IPS-18a (cell line): Measurements from ENCODE around the gene COL15A1.
"Not testable (repeated sequence)": the region's sequence is repeated elsewhere in the genome, so short reads cannot be mapped to it uniquely, and the experiment has no call there.

Experiments
- H3K27ac ChIP-seq: one replicate; pipeline ENCODE4 v1.5.1; 2013; ENCODE audit warnings: low read length
- H3K27me3 ChIP-seq: one replicate; pipeline ENCODE4 v1.6.1; 2013; ENCODE audit warnings: mild to moderate bottlenecking, low read length; ENCODE audit not compliant: control insufficient read depth, insufficient read depth
- H3K36me3 ChIP-seq: one replicate; pipeline ENCODE4 v1.6.1; 2013; ENCODE audit warnings: low read depth, low read length; ENCODE audit not compliant: control insufficient read depth
- H3K4me1 ChIP-seq: one replicate; pipeline ENCODE4 v1.6.1; 2013; ENCODE audit warnings: low read depth, low read length; ENCODE audit not compliant: control insufficient read depth
- H3K4me3 ChIP-seq: one replicate; pipeline ENCODE4 v1.5.1; 2013; ENCODE audit warnings: low read length
- H3K9ac ChIP-seq: one replicate; pipeline ENCODE4 v1.6.1; 2013; ENCODE audit warnings: mild to moderate bottlenecking, low read length, moderate library complexity
- H3K9me3 ChIP-seq: one replicate; pipeline ENCODE4 v1.6.1; 2013; ENCODE audit warnings: low read depth, low read length; ENCODE audit not compliant: control insufficient read depth

Gene COL15A1

GRCh38 chr9:98905015-98905414 is 38.7 kb upstream of the COL15A1 start:
- Histone ChIP-seq H3K27ac (no peak overlapping the region), H3K4me1 (no peaks in the 10 kb centered on the region), H3K9me3 (no peaks in the 10 kb centered on the region), H3K27me3 (no peaks in the 10 kb centered on the region), H3K36me3 (no peaks in the 10 kb centered on the region), H3K4me3 (no peak overlapping the region), H3K9ac (no peak overlapping the region)

- H3K27ac ChIP-seq = no peak overlapping the region
- H3K4me3 ChIP-seq = no peak overlapping the region
- no peak overlapping the region for H3K9ac ChIP-seq
- no peaks in the 10 kb centered on the region for H3K9me3 ChIP-seq
- H3K36me3 ChIP-seq = no peaks in the 10 kb centered on the region
- no peaks in the 10 kb centered on the region for H3K4me1 ChIP-seq
- H3K27me3 ChIP-seq = no peaks in the 10 kb centered on the region
These were observed 37.2 kb upstream of the COL15A1 start for GRCh38 chr9:98906273-98907040.

GRCh38 chr9:98907055-98907454 is 36.7 kb upstream of the COL15A1 start:
- Histone ChIP-seq H3K36me3 (no peaks in the 10 kb centered on the region), H3K9ac (no peak overlapping the region), H3K9me3 (no peaks in the 10 kb centered on the region), H3K4me1 (no peaks in the 10 kb centered on the region), H3K4me3 (no peak overlapping the region), H3K27me3 (no peaks in the 10 kb centered on the region), H3K27ac (no peak overlapping the region)

GRCh38 chr9:98908897-98909634 is 34.6 kb upstream of the COL15A1 start:
- Histone ChIP-seq H3K27ac (no peak overlapping the region), H3K36me3 (no peaks in the 10 kb centered on the region), H3K9me3 (no peaks in the 10 kb centered on the region), H3K4me3 (no peak overlapping the region), H3K27me3 (no peaks in the 10 kb centered on the region), H3K4me1 (no peaks in the 10 kb centered on the region), H3K9ac (no peak overlapping the region)

- Histone ChIP-seq H3K4me3 (no peak overlapping the region), H3K4me1 (no peaks in the 10 kb centered on the region), H3K27me3 (no peaks in the 10 kb centered on the region), H3K9ac (no peak overlapping the region), H3K9me3 (no peaks in the 10 kb centered on the region), H3K36me3 (no peaks in the 10 kb centered on the region), H3K27ac (no peak overlapping the region)
These were observed 33.8 kb upstream of the COL15A1 start for GRCh38 chr9:98909935-98910334.

GRCh38 chr9:98911042-98911441 is 32.7 kb upstream of the COL15A1 start:
- no peaks in the 10 kb centered on the region for H3K4me1 ChIP-seq

GRCh38 chr9:98911738-98912137 is 32.0 kb upstream of the COL15A1 start:
- not testable (repeated sequence) for H3K9ac ChIP-seq, H3K9me3 ChIP-seq, H3K4me3 ChIP-seq, H3K27ac ChIP-seq, H3K4me1 ChIP-seq, H3K36me3 ChIP-seq, H3K27me3 ChIP-seq

More at GRCh38 chr9:98911042-98911441, 32.7 kb upstream of the COL15A1 start:
- Histone ChIP-seq H3K9me3 (no peaks in the 10 kb centered on the region), H3K27ac (no peak overlapping the region), H3K9ac (no peak overlapping the region), H3K27me3 (no peaks in the 10 kb centered on the region), H3K36me3 (no peaks in the 10 kb centered on the region), H3K4me3 (no peak overlapping the region)

GRCh38 chr9:98912450-98912849 is 31.3 kb upstream of the COL15A1 start:
- Histone ChIP-seq H3K9ac (no peak overlapping the region), H3K9me3 (no peaks in the 10 kb centered on the region), H3K27me3 (no peaks in the 10 kb centered on the region), H3K4me1 (no peaks in the 10 kb centered on the region), H3K27ac (no peak overlapping the region), H3K36me3 (no peaks in the 10 kb centered on the region), H3K4me3 (no peak overlapping the region)

- H3K4me1 ChIP-seq = no peaks in the 10 kb centered on the region
- no peaks in the 10 kb centered on the region for H3K36me3 ChIP-seq
- no peaks in the 10 kb centered on the region for H3K27me3 ChIP-seq
- H3K27ac ChIP-seq = no peak overlapping the region
- no peak overlapping the region for H3K4me3 ChIP-seq
- no peaks in the 10 kb centered on the region for H3K9me3 ChIP-seq
- H3K9ac ChIP-seq = no peak overlapping the region
These were observed 30.7 kb upstream of the COL15A1 start for GRCh38 chr9:98913044-98913443.

GRCh38 chr9:98913705-98914104 is 30.0 kb upstream of the COL15A1 start:
- Histone ChIP-seq H3K4me3 (no peak overlapping the region), H3K9ac (no peak overlapping the region), H3K27ac (no peak overlapping the region), H3K9me3 (no peaks in the 10 kb centered on the region), H3K4me1 (no peaks in the 10 kb centered on the region), H3K36me3 (no peaks in the 10 kb centered on the region), H3K27me3 (no peaks in the 10 kb centered on the region)

GRCh38 chr9:98915599-98915998 is 28.1 kb upstream of the COL15A1 start:
- Histone ChIP-seq H3K36me3 (no peaks in the 10 kb centered on the region), H3K9me3 (no peaks in the 10 kb centered on the region), H3K4me1 (no peaks in the 10 kb centered on the region), H3K27me3 (no peaks in the 10 kb centered on the region), H3K9ac (no peak overlapping the region), H3K27ac (no peak overlapping the region), H3K4me3 (no peak overlapping the region)

GRCh38 chr9:98916660-98917059 is 27.0 kb upstream of the COL15A1 start:
- Histone ChIP-seq H3K4me3 (no peak overlapping the region), H3K27me3 (no peaks in the 10 kb centered on the region), H3K4me1 (no peaks in the 10 kb centered on the region), H3K36me3 (no peaks in the 10 kb centered on the region), H3K9me3 (no peaks in the 10 kb centered on the region), H3K27ac (no peak overlapping the region), H3K9ac (no peak overlapping the region)
